ENCODE measurements around the gene SDHB. TPM values are rescaled to one million over a fixed set of nuclear protein-coding genes. Genes with fewer than 3 reads are reported as not detected.

The SDHB gene
- total and polyA plus RNA-seq, 2 of the 8 experiments (the other 6 are each of a cell fraction or from before 2014, with no cell fraction given), result 84.0 to 98.7 TPM

- TF ChIP-seq CHD7 (IDR thresholded peaks at IDR 0.05; ENCODE audit: insufficient replicate concordance, low read length) (no peak), BRCA1 (IDR thresholded peaks at IDR 0.05; ENCODE audit: low read depth, low read length) (no peak), YY1 (IDR thresholded peaks at IDR 0.05; ENCODE audit: low read depth, low read length) (no peak), SUZ12 (IDR thresholded peaks at IDR 0.05; ENCODE audit: low read length) (no peak), USF2 (IDR thresholded peaks at IDR 0.05; ENCODE audit: low read length) (no peak)
Measured at GRCh38 chr1:17053086-17053684, 647 bp downstream of the SDHB start (continued).
